H1 (cell line): ENCODE measurements around the gene MYO16. TPM values are rescaled to one million over a fixed set of nuclear protein-coding genes. Genes with fewer than 3 reads are reported as not detected.

Experiments
- CTCF ChIA-PET: fragments of 300-600 bp; sonication (Branson Sonifier 250); formaldehyde crosslinking; loops from one replicate; lab custom pipeline; 2021; ENCODE audit not compliant: partially characterized antibody; lab: Charles Lee
- POLR2A ChIA-PET: fragments of 300-600 bp; sonication (Branson Sonifier 250); formaldehyde crosslinking; loops from one replicate; lab custom pipeline; 2021; ENCODE audit warnings: inconsistent platforms; ENCODE audit not compliant: partially characterized antibody; lab: Charles Lee
- DNase-seq, 2 experiments: peaks; one replicate each; pipeline versions ENCODE4 v3.0.0 to v3.0.0-alpha.2; 2010 to 2022; ENCODE audit warnings: low spot score in 2 of 2, low read depth in 1 of 2, mixed read lengths in 1 of 2
- FAIRE-seq: peaks from 2 replicates; lab custom pipeline; 2011; peaks lifted over from hg19 to GRCh38; lab: Jason Lieb, UNC
- H2AFZ ChIP-seq: 2 replicates; pipeline ENCODE4 v1.8.1; 2012; ENCODE audit warnings: low read length, inconsistent platforms
- H2AK5ac ChIP-seq: 2 replicates; pipeline ENCODE4 v1.6.1; 2013; ENCODE audit warnings: low read depth, low read length
- H2BK120ac ChIP-seq: replicated peaks from 2 replicates; pipeline ENCODE3; 2013; ENCODE audit warnings: low read depth, low read length, inconsistent platforms
- H2BK12ac ChIP-seq: 2 replicates; pipeline ENCODE4 v1.6.1; 2013; ENCODE audit warnings: low read depth, low read length
- H2BK15ac ChIP-seq: 2 replicates; pipeline ENCODE4 v1.6.1; 2013; ENCODE audit warnings: low read length
- H2BK20ac ChIP-seq: 2 replicates; pipeline ENCODE4 v1.6.1; 2013; ENCODE audit warnings: low read length
- H2BK5ac ChIP-seq: 2 replicates; pipeline ENCODE4 v1.6.1; 2013; ENCODE audit warnings: low read depth, low read length
- H3K14ac ChIP-seq: 2 replicates; pipeline ENCODE4 v1.6.1; 2013; ENCODE audit warnings: inconsistent platforms; ENCODE audit not compliant: insufficient read length
- H3K18ac ChIP-seq: 2 replicates; pipeline ENCODE4 v1.6.1; 2013; ENCODE audit warnings: low read length; ENCODE audit errors: extremely low read depth
- H3K23ac ChIP-seq: 2 replicates; pipeline ENCODE4 v1.6.1; 2013; ENCODE audit warnings: inconsistent platforms; ENCODE audit not compliant: insufficient read length
- H3K23me2 ChIP-seq: 2 replicates; pipeline ENCODE4 v1.6.1; 2013; ENCODE audit warnings: low read depth, low read length
- H3K27ac ChIP-seq: 2 replicates; pipeline ENCODE4 v1.6.1; 2011; ENCODE audit warnings: low read depth, low read length, inconsistent platforms
- H3K27me3 ChIP-seq, 4 experiments: replicated peaks in 1 of 4; 1 replicate in 1 of 4; 2 replicates in 3 of 4; pipeline versions ENCODE4 v1.6.1 to v1.8.1; 2011 to 2013; ENCODE audit warnings: low read length in 3 of 4, mild to moderate bottlenecking in 3 of 4, inconsistent platforms in 2 of 4, mixed read lengths in 2 of 4, moderate library complexity in 1 of 4; ENCODE audit not compliant: control insufficient read depth in 3 of 4, insufficient read depth in 3 of 4; ENCODE audit errors: extremely low read depth in 1 of 4
- H3K36me3 ChIP-seq, 4 experiments: 2 replicates each; pipeline versions ENCODE4 v1.6.1 to v1.8.1; 2011 to 2013; ENCODE audit warnings: mild to moderate bottlenecking in 4 of 4, low read length in 3 of 4, moderate library complexity in 2 of 4, control low read depth in 1 of 4, inconsistent platforms in 1 of 4; ENCODE audit not compliant: insufficient read depth in 4 of 4, control insufficient read depth in 2 of 4
- H3K4ac ChIP-seq: replicated peaks from 2 replicates; pipeline ENCODE3; 2013; ENCODE audit warnings: low read length, low read depth, mixed read lengths, inconsistent platforms; ENCODE audit not compliant: insufficient read length
- H3K4me1 ChIP-seq, 4 experiments: replicated peaks in 1 of 4; 1 replicate in 1 of 4; 2 replicates in 3 of 4; pipeline versions ENCODE4 v1.6.1 to v1.8.1; 2011 to 2013; ENCODE audit warnings: low read length in 3 of 4, inconsistent platforms in 2 of 4, mixed read lengths in 1 of 4; ENCODE audit not compliant: insufficient read depth in 4 of 4, control insufficient read depth in 3 of 4
- H3K4me2 ChIP-seq, 2 experiments: 2 replicates each; pipeline versions ENCODE4 v1.6.1 to v1.8.1; 2011 to 2013; ENCODE audit warnings: low read depth in 2 of 2, low read length in 2 of 2, control low read depth in 1 of 2, inconsistent platforms in 1 of 2, mild to moderate bottlenecking in 1 of 2; ENCODE audit not compliant: insufficient read depth in 1 of 2
- H3K4me3 ChIP-seq, 4 experiments: fragments of 200-600, 300-600 bp in 1 of 4; sonication (generic), shearing (Covaris generic), sonication (Bioruptor Twin) in 1 of 4; 2 replicates each; pipeline versions ENCODE4 v1.5.1 to v1.8.1; 2011 to 2016; ENCODE audit warnings: low read length in 4 of 4, low read depth in 3 of 4, control low read depth in 2 of 4, inconsistent platforms in 2 of 4, mild to moderate bottlenecking in 2 of 4, mixed read lengths in 1 of 4, moderate library complexity in 1 of 4; ENCODE audit not compliant: insufficient read depth in 2 of 4; ENCODE audit errors: extremely low read depth in 1 of 4
- H3K56ac ChIP-seq: replicated peaks from 2 replicates; pipeline ENCODE3; 2013; ENCODE audit warnings: low read depth, mild to moderate bottlenecking, mixed read lengths, low read length, inconsistent platforms; ENCODE audit not compliant: insufficient read length
- H3K79me1 ChIP-seq: 2 replicates; pipeline ENCODE4 v1.6.1; 2013; ENCODE audit warnings: low read depth, low read length, control low read depth
- H3K79me2 ChIP-seq, 2 experiments: 2 replicates each; pipeline versions ENCODE4 v1.6.1 to v1.8.1; 2012 to 2013; ENCODE audit warnings: low read length in 2 of 2, mild to moderate bottlenecking in 2 of 2, inconsistent platforms in 1 of 2; ENCODE audit not compliant: insufficient read depth in 2 of 2, control insufficient read depth in 1 of 2
- H3K9ac ChIP-seq, 4 experiments: replicated peaks in 1 of 4; 1 replicate in 1 of 4; 2 replicates in 3 of 4; pipeline versions ENCODE4 v1.6.1 to v1.8.1; 2011 to 2013; ENCODE audit warnings: low read depth in 3 of 4, low read length in 3 of 4, control low read depth in 2 of 4, mild to moderate bottlenecking in 2 of 4, moderate library complexity in 2 of 4, inconsistent platforms in 1 of 4; ENCODE audit errors: extremely low read depth in 1 of 4
- H3K9me3 ChIP-seq, 2 experiments: 2 replicates each; pipeline versions ENCODE4 v1.6.1 to v1.8.1; 2012 to 2013; ENCODE audit warnings: mild to moderate bottlenecking in 2 of 2, moderate library complexity in 2 of 2, control low read depth in 1 of 2, inconsistent platforms in 1 of 2, low read depth in 1 of 2, low read length in 1 of 2, mixed read lengths in 1 of 2; ENCODE audit not compliant: insufficient read depth in 2 of 2
- H4K20me1 ChIP-seq, 2 experiments: replicated peaks in 1 of 2; 2 replicates each; pipeline versions ENCODE3 to v1.8.1; 2011 to 2013; ENCODE audit warnings: inconsistent platforms in 2 of 2, low read length in 2 of 2, mild to moderate bottlenecking in 1 of 2; ENCODE audit not compliant: insufficient read depth in 2 of 2, control insufficient read depth in 1 of 2
- H4K5ac ChIP-seq: 2 replicates; pipeline ENCODE4 v1.6.1; 2013; ENCODE audit warnings: low read length, low read depth, mixed read lengths, inconsistent platforms; ENCODE audit not compliant: insufficient read length
- H4K8ac ChIP-seq: 2 replicates; pipeline ENCODE4 v1.8.0; 2013; ENCODE audit warnings: mild to moderate bottlenecking, moderate library complexity, low read length, inconsistent platforms; ENCODE audit not compliant: insufficient read depth; ENCODE audit errors: extremely low read depth
- H4K91ac ChIP-seq: replicated peaks from 2 replicates; pipeline ENCODE3; 2013; ENCODE audit warnings: low read length, mixed read lengths, inconsistent platforms; ENCODE audit not compliant: insufficient read length
- CBX8 ChIP-seq: fragments of 300-800, 300-1000 bp; sonication (generic); IDR thresholded peaks from 2 replicates; pipeline ENCODE4 v1.7.1; 2016; ENCODE audit warnings: low read depth, low read length, borderline replicate concordance
- RAD21 ChIP-seq, 2 experiments: IDR thresholded peaks in 1 of 2; conservative IDR thresholded peaks in 1 of 2; 2 replicates each; pipeline ENCODE4 v1.6.1; 2011; ENCODE audit warnings: low read depth in 2 of 2, low read length in 2 of 2, improper control_type of control experiment in 1 of 2, inconsistent platforms in 1 of 2, mild to moderate bottlenecking in 1 of 2, moderate library complexity in 1 of 2
- whole genome bisulfite sequencing, 2 experiments: shearing (Covaris generic) in 1 of 2; methylation state at CpG; one replicate each; pipeline versions ENCODE4 v1.1.6 to v1.1.7; 2013 to 2015; ENCODE audit warnings: low lambda C conversion rate in 2 of 2, mixed read lengths in 2 of 2, inconsistent platforms in 1 of 2, low coverage in 1 of 2, missing lambda C conversion rate in 1 of 2; ENCODE audit not compliant: insufficient replicate concordance in 2 of 2, insufficient coverage in 1 of 2, insufficient read length in 1 of 2; ENCODE audit errors: extremely low coverage in 1 of 2, missing lambda C conversion rate in 1 of 2; 5-methylcytosine and 5-hydroxymethylcytosine counted together
- polyA plus RNA-seq, 7 experiments: library from polyadenylated mRNA; depleted of rRNA in 3 of 7; stranded (reverse) in 5 of 7; unstranded in 2 of 7; fragments of >200 nt in 5 of 7; fragments of 200-250 nt in 2 of 7; gene quantifications; 1 replicate in 5 of 7; 2 replicates in 1 of 7; 4 replicates in 1 of 7; pipeline versions ENCODE4 v1.2.1 to v1.2.3, GENCODE V29; 2011 to 2013; ENCODE audit warnings: missing spikeins in 2 of 7, mixed read lengths in 2 of 7
- total RNA-seq: library from RNA; stranded (reverse); fragmentation: NEBNext Ultra II Directional; extraction: Animal tissue kit (Norgen Biotek cat#: 25700); gene quantifications from 2 replicates; pipeline ENCODE4 v1.2.1, GENCODE V29; 2021
- TF ChIP-seq, protein P1 (sequence below), 3 experiments: IDR thresholded peaks; 1 replicate in 2 of 3; 2 replicates in 1 of 3; pipeline versions ENCODE4 v1.5.1 to v1.6.1; 2011; ENCODE audit warnings: low read length in 3 of 3, mild to moderate bottlenecking in 3 of 3, inconsistent platforms in 2 of 3, low read depth in 1 of 3, moderate library complexity in 1 of 3; ENCODE audit not compliant: insufficient read depth in 1 of 3; ENCODE audit errors: control extremely low read depth in 1 of 3

Gene MYO16
- total and polyA plus RNA-seq, 2 of the 8 experiments (the other 6 are each of a cell fraction or from before 2014, with no cell fraction given), result 0.02 to 0.22 TPM

- Histone ChIP-seq H3K14ac (no peak overlapping the region), H3K56ac (no peak overlapping the region), H2BK20ac (no peak overlapping the region), H3K4me2 (no peak overlapping the region), H3K4ac (no peak overlapping the region), H2BK5ac (no peak overlapping the region), H2AK5ac (no peak overlapping the region), H4K8ac (no peak overlapping the region), H3K9me3 (peaks cover 0 to 4% of the 10 kb centered on the region in 2 experiments; a peak in 1 of 4 replicates), H3K23me2 (no peaks in the 10 kb centered on the region), H3K79me1 (no peaks in the 10 kb centered on the region), H4K20me1 (no peaks in the 10 kb centered on the region), H3K79me2 (no peaks in the 10 kb centered on the region), H3K9ac (no peak overlapping the region), H3K27ac (no peak overlapping the region), H3K23ac (no peak overlapping the region), H2BK15ac (no peak overlapping the region), H2BK120ac (no peak overlapping the region)
- POLR2A ChIA-PET, result no interaction called here
- DNase-seq (no peak), FAIRE-seq (peak; percentile 77)
- WGBS, 2 experiments, result 27% methylated on average over 4 of the region's 4 CpGs; no CpG with 5 or more reads in 1 of the 2 experiments
- TF ChIP-seq CBX8, result no peak
- peak; percentile 89 to 90 for TF ChIP-seq RAD21 (IDR thresholded peaks at IDR 0.05 in 1 of 2, conservative IDR thresholded peaks at IDR 0.05 in 1 of 2; ENCODE audit: low read depth in 2 of 2, low read length in 2 of 2)
- TF ChIP-seq, protein P1, sequence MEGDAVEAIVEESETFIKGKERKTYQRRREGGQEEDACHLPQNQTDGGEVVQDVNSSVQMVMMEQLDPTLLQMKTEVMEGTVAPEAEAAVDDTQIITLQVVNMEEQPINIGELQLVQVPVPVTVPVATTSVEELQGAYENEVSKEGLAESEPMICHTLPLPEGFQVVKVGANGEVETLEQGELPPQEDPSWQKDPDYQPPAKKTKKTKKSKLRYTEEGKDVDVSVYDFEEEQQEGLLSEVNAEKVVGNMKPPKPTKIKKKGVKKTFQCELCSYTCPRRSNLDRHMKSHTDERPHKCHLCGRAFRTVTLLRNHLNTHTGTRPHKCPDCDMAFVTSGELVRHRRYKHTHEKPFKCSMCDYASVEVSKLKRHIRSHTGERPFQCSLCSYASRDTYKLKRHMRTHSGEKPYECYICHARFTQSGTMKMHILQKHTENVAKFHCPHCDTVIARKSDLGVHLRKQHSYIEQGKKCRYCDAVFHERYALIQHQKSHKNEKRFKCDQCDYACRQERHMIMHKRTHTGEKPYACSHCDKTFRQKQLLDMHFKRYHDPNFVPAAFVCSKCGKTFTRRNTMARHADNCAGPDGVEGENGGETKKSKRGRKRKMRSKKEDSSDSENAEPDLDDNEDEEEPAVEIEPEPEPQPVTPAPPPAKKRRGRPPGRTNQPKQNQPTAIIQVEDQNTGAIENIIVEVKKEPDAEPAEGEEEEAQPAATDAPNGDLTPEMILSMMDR (IDR thresholded peaks at IDR 0.05; ENCODE audit: control extremely low read depth in 1 of 3, insufficient read depth in 1 of 3, low read depth in 1 of 3, low read length in 3 of 3), result peak in 2 of 3 experiments; percentile 65 to 72; a peak in 3 of 4 replicates
- TF ChIP-seq, all 59 proteins: peak for 2
- Histone ChIP-seq H3K4me1 (no peaks in the 10 kb centered on the region), H3K4me3 (no peak overlapping the region), H3K36me3 (no peaks in the 10 kb centered on the region; a peak in 1 of 8 replicates), H4K5ac (no peak overlapping the region), H3K27me3 (peaks cover 0 to 1% (median 0%) of the 10 kb centered on the region in 4 experiments; a peak in 1 of 7 replicates), H2AFZ (no peak overlapping the region), H2BK12ac (no peak overlapping the region), H4K91ac (no peak overlapping the region), H3K18ac (no peak overlapping the region)
- CTCF ChIA-PET, result interaction anchor here (0.7 to 2.1 kb wide), 13 partner anchors 10 to 635 kb away, joined by 3 to 6 read pairs (median 3); no protein-coding TSS in a partner anchor
Observed at GRCh38 chr13:109145631-109146030, 516.2 kb downstream of the MYO16 start.
